ENCODE data around the gene GALNT2. TPM values are rescaled to one million over a fixed set of nuclear protein-coding genes. Genes with fewer than 3 reads are reported as not detected.

GALNT2 gene
- total RNA-seq, 2 donors from 2014 or later: 56.8 to 63.2 TPM

GRCh38 chr1:230149751-230150584 lies 82.9 kb downstream of the GALNT2 start:
- intact Hi-C loops (cut with DNase I, micrococcal nuclease): no loop called here
- no peak for DNase-seq

DNA sequence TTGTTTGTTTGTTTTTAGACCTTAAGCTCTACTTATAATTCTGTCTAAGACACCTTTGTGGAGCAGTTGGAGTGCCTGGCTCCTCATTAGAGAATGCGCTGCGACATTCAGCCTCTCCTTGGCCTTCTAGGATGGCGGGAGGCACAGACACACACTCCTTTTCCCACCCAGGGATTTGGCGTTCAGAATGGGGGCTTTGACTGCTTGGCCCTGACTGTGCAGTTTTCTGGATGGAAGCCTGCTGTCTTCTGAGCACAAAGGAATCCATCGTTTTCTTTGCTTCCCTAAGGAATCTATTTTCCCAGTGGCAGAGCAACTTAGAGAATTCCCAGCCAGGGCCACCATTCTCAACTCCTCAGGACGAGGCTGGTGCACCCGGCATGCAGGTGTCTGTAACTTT lies 83.6 kb downstream of the GALNT2 start:
- intact Hi-C loops (cut with DNase I, micrococcal nuclease): no loop called here
- DNase-seq (no peak), ATAC-seq (no peak)

More at GRCh38 chr1:230149751-230150584, 82.9 kb downstream of the GALNT2 start:
- ATAC-seq: no peak

DNA sequence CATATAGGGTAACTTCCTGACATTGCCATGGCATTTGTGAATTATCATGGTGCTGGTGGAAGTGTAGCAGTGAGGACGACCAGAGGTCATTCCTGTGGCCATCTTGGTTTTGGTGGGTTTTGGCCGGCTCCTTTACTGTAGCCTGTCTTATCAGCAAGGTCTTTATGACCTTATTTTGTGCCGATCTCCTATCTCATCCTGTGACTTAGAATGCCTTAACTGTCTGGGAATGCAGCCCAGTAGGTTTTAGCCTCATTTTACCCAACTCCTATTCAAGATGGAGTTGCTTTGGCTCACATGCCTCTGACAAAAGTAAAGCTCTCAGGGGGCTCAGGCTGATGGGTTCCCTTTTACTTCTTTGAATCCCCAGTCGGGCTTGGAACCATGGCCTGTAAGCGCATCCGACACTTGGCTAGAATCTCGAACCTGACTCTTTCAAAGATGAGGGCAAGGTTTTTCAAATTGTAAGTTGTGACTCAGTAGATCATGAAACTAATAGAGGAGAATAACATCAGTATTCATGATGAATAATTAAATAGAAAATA lies 85.0 kb downstream of the GALNT2 start:
- intact Hi-C loops (cut with DNase I, micrococcal nuclease): no loop called here
- DNase-seq (no peak), ATAC-seq (no peak)

GRCh38 chr1:230152999-230153398 lies 86.0 kb downstream of the GALNT2 start:
- DNase-seq (no peak), ATAC-seq (no peak)
- intact Hi-C loops (cut with DNase I, micrococcal nuclease): no loop called here

DNA sequence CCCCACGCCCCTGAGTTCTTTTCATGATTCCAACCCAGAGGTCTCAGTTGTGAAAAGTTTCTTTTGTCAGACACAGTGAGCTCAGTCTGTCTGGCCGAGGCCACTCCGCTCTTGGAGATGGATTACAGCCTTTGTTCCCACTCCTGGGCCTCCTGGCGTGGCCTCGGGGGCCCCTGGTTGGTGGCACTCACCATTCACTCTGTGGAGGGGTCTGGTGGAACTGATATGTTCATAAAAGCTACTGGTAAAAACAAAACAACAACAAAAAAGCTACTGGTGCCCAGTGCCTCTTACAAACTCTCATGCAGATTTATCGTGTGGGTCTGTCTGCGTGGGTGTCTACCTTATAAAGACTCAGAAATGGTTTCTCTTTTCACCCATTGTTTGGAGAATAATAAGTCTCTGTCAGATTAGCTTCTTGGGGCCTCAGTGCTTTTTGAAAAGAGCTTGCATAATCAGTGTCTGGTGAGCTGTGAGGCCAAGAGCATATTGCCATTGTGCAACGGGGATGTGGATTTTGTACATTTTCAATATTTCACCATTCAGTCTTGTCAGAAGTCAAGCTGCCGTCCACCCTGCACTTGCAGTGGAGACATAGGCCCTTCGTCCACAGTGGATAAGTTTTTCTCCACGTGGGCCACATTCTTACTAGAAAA lies 86.7 kb downstream of the GALNT2 start:
- ATAC-seq: no peak
- DNase-seq: no peak
- intact Hi-C loops (cut with DNase I, micrococcal nuclease): no loop called here

- ATAC-seq: no peak
- no peak for DNase-seq
- intact Hi-C loops (cut with DNase I, micrococcal nuclease): no loop called here
These were observed 88.0 kb downstream of the GALNT2 start for GRCh38 chr1:230155021-230155420.

- intact Hi-C loops (cut with DNase I, micrococcal nuclease): no loop called here
- ATAC-seq (no peak), DNase-seq (no peak)
These were observed 89.0 kb downstream of the GALNT2 start for GRCh38 chr1:230156068-230156467.

GRCh38 chr1:230156536-230156935 lies 89.5 kb downstream of the GALNT2 start:
- intact Hi-C loops (cut with DNase I, micrococcal nuclease): no loop called here
- no peak for DNase-seq
- ATAC-seq: no peak

DNA sequence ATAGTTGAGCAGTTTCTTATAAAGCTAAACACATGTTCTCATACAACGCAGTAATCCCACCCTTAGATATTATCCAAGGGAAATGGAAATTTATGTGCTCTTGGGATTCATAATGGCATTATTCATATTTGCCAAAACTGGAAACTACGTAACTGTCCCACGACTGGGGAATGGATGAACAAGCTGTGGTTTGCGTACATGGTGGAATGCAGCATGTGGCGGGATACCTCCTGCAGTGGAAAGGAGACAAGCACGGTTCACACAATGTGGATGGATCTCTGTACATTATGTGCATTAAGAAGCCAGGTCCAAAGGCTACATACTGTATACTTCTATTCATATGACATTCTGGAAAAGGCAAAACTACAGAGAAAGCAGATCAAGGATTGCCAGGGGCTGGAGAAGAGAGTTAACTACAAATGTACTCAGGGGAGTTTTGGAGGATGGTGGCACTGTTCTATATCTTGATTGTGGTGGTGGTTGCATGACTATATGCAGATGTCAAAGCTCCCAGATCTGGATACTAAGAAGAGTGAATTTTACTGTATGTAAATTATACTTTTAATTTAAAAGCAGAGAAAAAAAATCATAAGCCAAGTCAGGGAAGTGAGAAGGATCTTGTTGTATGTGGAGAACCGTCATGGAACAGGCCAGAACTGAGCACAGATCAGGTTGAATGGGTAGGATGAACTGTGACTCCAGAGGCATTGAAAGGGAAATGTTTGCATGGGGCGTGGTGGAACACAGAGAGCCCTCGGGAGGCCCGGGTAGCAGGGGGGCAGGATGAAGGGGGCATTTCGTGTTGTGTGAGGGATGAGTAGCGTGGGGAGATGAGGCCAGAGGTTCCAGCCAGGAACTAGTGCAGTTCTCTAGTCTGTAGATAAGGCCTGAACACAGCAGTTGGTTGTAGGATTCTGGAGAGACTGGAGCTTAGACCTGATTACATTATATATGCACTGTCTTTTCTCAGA lies 90.7 kb downstream of the GALNT2 start:
- ATAC-seq: peak; percentile 47
- intact Hi-C loops (cut with DNase I, micrococcal nuclease): no loop called here
- DNase-seq: no peak

DNA sequence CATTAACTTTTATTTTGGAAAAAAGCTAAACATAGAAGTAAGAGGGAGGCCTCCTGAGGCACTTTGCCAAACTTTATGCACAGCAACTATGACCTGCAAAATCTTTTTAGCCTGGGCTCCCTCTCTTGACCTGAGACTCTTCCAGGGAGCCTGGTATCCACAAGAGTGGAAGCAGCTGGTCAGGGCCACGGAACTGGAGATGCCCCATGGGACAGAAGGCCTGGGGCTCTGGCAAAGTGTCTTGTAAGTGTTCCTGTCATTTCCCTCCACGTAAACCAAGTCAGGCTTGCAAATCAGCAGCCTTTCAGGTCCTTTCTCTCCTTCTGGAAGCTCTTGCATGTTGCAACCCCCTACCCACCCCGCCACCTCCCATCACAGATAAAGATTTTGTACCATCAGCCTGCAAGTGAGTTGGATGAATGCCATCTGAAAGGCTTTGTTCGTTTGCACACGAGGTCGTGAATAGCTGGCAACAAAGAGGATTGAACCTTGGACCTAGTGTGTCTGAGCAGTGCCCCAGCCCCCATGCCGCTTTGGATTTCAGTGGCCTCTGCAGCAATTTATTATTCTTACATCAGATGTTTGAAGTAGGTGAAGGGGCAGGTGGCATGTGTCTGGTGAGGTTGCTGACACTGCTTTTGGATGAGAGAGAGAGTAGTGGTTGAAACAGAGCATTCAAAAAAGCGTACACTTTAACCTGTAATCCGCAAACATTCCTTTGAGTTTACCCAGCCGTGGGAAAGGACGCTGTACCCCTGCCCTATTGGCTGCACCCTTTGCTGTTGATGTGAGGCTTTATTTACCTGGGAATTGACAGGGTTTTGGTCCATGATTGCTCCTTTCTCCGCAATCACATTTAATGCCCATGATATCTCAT lies 91.6 kb downstream of the GALNT2 start:
- peak; percentile 76 for ATAC-seq
- peak in 1 of 2 donors; percentile 60 for DNase-seq
- intact Hi-C loops (cut with DNase I, micrococcal nuclease): no loop called here

DNA sequence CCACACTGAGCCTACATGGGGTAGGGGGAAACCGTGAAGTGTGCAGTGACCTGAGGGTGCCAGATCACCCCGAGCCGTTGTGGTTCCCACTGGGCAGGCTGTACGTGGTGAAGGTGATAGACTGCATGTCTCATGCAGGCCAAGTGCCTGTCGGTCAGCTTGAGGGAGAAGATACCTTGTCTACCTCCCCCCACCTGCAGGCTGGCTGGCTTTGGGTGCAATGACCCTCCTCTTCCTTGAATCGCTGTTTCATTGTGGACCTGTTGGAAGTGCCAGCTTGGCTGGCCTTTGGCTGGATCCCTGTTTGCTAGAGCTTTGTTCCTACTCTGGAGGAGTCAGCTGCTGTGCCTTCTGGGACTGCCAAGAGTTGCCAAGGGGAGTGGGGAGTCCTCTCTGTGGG lies 92.5 kb downstream of the GALNT2 start:
- no peak for ATAC-seq
- no peak for DNase-seq
- intact Hi-C loops (cut with DNase I, micrococcal nuclease): no loop called here

- peak; percentile 67 for ATAC-seq
- intact Hi-C loops (cut with DNase I, micrococcal nuclease): no loop called here
- no peak for DNase-seq
These were observed 94.1 kb downstream of the GALNT2 start for GRCh38 chr1:230160957-230161771.

DNA sequence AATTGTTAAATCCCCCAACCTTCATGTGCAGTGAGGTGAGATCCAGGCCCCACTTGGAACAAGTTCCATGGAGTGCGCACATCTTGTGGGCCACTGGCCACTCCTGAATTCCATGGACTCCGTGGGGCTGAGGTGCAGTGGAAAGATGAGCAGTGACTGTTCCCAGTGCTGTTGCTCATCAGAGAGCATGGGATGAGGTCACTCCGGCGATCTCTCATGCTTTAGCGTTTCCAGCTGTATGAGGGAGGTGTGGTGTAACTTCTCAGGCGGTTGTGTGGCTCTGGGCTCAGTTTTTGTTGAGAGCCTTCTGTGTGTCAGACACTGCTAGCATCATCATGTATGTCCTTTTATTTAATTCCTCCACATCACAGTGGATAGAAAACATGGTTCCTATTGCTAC lies 96.2 kb downstream of the GALNT2 start:
- DNase-seq (no peak), ATAC-seq (no peak)
- intact Hi-C loops (cut with DNase I, micrococcal nuclease): no loop called here

DNA sequence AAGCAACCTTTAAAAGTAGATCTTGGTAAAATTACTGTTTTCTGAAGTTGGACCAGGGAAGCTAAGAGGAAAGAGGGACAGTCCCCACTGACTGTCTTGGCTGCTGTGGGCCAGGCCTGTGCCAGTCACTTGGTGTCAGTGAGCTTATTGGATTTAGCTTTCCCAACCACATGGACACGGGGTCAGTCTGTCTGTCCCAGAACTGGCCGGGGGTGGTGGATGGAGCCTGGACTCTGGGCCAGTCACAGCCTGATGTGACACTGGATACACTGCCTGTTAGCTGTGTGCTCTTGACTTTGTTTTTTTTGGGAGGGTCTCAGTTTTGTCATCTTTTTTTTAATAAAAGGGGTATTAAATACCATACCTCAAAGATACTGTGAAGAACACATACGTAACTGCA lies 96.7 kb downstream of the GALNT2 start:
- no peak for DNase-seq
- no peak for ATAC-seq
- intact Hi-C loops (cut with DNase I, micrococcal nuclease): no loop called here

DNA sequence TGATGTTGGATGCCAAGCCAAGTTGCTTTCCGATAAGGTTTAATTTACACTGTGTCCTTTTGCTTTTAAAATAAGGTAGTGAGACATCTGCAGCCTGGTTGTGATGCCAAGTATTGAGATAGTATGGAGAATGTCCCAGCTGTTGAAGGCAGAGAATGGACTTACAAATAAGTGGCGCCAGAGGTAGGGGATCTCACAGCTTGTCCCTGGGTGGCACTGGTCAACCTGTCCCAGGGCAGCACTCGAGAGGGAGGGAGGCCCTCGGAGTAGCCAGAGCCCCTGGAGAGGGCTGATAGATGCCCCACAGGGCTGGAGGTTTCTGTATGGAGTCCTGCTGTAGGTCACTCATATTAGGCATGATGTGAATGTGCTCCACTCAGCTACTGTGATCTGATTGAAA lies 98.5 kb downstream of the GALNT2 start:
- ATAC-seq: no peak
- no peak for DNase-seq
- intact Hi-C loops (cut with DNase I, micrococcal nuclease): no loop called here

GRCh38 chr1:230166366-230167132 lies 99.5 kb downstream of the GALNT2 start:
- no peak for ATAC-seq
- DNase-seq: no peak
- intact Hi-C loops (cut with DNase I, micrococcal nuclease): no loop called here

DNA sequence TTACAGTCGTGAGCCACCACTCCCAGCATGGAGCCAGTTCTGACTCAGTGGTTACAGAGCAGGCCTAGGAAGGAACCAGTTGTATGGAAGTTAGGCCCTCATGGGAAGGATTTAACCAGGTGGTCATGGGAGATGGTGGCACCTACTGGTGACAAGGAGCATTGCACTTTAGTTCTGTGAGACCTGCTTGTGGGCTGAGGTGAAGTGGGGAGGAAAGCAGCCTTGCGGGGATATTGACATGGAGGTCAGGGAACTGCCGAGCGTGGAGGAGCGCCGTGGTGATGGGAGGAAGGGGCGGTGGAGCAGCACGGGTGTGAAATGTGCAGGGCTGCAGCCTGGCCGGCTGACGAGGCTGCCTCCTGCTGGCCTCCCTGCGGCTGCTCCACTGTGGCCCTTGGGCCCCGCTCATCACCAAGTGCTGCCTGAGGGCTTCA lies 100.4 kb downstream of the GALNT2 start:
- intact Hi-C loops (cut with DNase I, micrococcal nuclease): no loop called here
- DNase-seq (no peak), ATAC-seq (peak; percentile 80)

Data from left colon (tissue), 2 donors.